Measurements from ENCODE around the gene NAALADL1.

Gene NAALADL1, protein sequence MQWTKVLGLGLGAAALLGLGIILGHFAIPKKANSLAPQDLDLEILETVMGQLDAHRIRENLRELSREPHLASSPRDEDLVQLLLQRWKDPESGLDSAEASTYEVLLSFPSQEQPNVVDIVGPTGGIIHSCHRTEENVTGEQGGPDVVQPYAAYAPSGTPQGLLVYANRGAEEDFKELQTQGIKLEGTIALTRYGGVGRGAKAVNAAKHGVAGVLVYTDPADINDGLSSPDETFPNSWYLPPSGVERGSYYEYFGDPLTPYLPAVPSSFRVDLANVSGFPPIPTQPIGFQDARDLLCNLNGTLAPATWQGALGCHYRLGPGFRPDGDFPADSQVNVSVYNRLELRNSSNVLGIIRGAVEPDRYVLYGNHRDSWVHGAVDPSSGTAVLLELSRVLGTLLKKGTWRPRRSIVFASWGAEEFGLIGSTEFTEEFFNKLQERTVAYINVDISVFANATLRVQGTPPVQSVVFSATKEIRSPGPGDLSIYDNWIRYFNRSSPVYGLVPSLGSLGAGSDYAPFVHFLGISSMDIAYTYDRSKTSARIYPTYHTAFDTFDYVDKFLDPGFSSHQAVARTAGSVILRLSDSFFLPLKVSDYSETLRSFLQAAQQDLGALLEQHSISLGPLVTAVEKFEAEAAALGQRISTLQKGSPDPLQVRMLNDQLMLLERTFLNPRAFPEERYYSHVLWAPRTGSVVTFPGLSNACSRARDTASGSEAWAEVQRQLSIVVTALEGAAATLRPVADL

DNA sequence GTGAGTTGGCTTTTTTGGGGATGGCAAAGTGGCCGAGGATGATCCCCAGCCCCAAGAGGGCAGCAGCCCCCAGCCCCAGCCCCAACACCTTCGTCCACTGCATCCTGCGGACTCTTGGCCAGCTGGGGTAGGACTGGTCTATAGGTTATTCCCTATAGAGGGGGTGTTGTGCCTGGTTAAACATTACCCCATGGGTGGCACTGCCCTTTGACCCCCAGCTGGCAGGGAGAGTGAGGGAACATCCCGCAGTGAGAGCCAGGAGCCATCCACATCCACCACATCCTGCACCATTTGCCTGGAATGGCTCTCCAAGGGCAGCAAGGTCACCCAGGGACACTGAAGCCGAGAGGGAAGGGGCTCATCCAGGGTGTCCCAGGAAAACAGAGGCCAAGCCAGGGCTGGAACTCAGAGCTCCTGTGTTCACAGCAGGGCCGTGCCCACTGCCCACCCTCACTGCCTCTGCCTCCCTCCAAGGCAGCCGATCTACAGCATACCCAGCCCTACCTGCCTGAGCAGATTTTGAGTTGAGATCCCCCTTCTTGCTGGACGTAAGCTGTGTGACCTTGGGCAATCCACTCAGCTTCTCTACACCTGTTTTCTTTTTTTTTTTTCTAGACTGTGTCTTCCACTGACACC, at the start of gene NAALADL1:
TSS of gene NAALADL1 (minus strand) at position 135 of the 636 bp plus-strand sequence. CDS start at position 103, 32 bp downstream.
- H3K4me3 ChIP-seq (ENCODE audit: low read length): peak within 1 kb of the TSS; percentile 8

DNA sequence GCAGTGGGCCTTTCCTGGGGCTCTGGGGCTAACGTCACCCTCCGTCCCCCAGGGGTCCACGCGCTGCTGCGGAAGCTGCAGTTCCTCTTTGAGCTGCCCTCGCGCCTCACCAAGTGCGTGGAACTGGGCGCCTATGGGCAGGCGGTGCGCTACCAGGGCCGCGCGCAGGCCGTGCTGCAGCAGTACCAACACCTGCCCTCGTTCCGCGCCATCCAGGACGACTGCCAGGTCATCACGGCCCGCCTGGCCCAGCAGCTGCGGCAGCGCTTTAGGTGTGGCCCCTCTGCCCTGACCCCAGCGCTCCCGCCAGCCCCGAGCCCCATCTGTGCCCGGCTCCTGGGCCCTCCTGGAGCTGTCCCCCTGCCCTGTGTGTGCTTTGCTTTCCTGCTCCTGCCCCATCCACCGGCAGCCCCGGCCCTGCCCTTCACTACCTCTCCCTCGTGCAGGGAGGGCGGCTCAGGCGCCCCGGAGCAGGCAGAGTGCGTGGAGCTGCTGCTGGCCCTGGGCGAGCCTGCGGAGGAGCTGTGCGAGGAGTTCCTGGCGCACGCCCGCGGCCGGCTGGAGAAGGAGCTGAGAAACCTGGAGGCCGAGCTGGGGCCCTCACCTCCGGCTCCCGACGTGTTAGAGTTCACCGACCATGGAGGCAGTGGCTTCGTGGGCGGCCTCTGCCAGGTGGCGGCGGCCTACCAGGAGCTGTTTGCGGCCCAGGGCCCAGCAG, 49.6 kb upstream of the NAALADL1 start:
- H3K27ac ChIP-seq (ENCODE audit: low read depth, low read length): no peak overlapping the region
- no peaks in the 10 kb centered on the region for H3K27me3 ChIP-seq (ENCODE audit: control insufficient read depth, insufficient read depth, low read length)
- H3K4me1 ChIP-seq (ENCODE audit: control insufficient read depth, insufficient read depth, low read length): peaks cover 10% of the 10 kb centered on the region
- no peak overlapping the region for H3K4me3 ChIP-seq (ENCODE audit: low read length)
- H3K36me3 ChIP-seq (ENCODE audit: control insufficient read depth, insufficient read depth, low read length): peaks cover 10% of the 10 kb centered on the region
- H3K9ac ChIP-seq (ENCODE audit: low read length): no peak overlapping the region

More for the DNA sequence above, at the start of gene NAALADL1:
- no peak within 1 kb of the TSS for H3K27ac ChIP-seq (ENCODE audit: low read depth, low read length)
- H3K27me3 ChIP-seq (ENCODE audit: control insufficient read depth, insufficient read depth, low read length): no peaks in the 10 kb centered on the region
- no peaks in the 10 kb centered on the region for H3K36me3 ChIP-seq (ENCODE audit: control insufficient read depth, insufficient read depth, low read length)
- H3K4me1 ChIP-seq (ENCODE audit: control insufficient read depth, insufficient read depth, low read length): no peaks in the 10 kb centered on the region
- H3K9ac ChIP-seq (ENCODE audit: low read length): no peak within 1 kb of the TSS

DNA sequence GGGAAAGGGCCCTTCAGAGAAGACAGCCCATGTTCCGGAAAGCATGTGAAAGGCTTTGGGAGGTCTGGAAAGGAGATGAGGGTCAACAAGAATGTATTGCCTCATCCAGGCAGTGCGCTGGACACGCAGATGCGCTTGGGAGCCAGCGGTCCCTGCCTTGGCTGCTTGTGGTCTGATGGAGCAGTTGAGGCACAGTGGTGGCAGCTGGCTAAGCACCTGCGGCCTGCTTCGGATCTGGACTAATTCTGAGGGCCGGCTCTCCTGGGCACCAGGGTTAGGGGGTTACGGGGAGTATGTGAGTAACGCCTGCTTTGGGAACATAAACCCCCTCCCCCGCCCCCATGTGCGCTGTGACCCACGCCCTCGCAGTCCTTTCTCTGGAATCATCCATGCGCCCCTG, 48.7 kb upstream of the NAALADL1 start:
- Histone ChIP-seq H3K9ac (ENCODE audit: low read length) (no peak overlapping the region), H3K4me1 (ENCODE audit: control insufficient read depth, insufficient read depth, low read length) (peaks cover 8% of the 10 kb centered on the region), H3K4me3 (ENCODE audit: low read length) (no peak overlapping the region), H3K36me3 (ENCODE audit: control insufficient read depth, insufficient read depth, low read length) (peaks cover 10% of the 10 kb centered on the region), H3K27ac (ENCODE audit: low read depth, low read length) (no peak overlapping the region), H3K27me3 (ENCODE audit: control insufficient read depth, insufficient read depth, low read length) (no peaks in the 10 kb centered on the region)

DNA sequence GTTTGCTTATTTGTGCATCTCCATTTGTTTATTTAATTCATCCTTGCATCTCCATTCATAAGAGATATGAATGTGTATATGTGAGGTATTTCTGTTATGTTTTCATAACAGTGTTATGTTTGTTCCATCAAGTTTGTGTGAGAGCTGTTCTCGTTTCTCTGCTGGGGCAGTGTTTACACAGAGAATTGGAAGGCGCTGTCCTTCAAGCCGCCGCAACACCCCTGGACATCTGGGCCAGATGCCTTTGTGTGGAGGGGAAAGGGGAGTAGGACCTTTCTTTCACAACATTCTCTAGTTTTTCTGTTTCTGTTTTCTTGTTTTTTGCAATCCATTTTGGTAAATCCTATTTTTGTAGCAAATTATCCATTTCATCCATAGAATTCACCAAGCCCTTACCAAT, 46.3 kb upstream of the NAALADL1 start:
- Histone ChIP-seq H3K9ac (ENCODE audit: low read length) (no peak overlapping the region), H3K4me3 (ENCODE audit: low read length) (no peak overlapping the region), H3K36me3 (ENCODE audit: control insufficient read depth, insufficient read depth, low read length) (peaks cover 10% of the 10 kb centered on the region)

DNA sequence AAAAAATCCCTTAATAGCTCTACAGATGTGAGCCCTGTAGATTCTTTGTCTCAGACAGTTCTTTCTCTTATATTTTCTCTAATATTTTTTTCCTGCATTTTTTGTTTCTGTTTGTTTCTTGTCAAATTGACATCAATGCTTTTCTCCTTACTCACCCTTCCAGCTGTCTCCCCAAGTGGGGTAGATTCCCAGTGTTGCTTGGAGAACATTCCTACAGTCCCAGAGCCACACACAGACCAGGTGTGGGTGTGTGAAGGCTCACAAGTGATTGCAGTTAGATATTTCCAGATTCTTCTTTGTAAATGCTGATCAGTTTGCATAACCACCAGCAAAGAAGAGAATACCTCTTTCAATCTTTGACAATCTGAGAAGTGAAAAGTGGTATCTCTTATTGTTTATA, 45.1 kb upstream of the NAALADL1 start:
- Histone ChIP-seq H3K27ac (ENCODE audit: low read depth, low read length) (no peak overlapping the region), H3K36me3 (ENCODE audit: control insufficient read depth, insufficient read depth, low read length) (peaks cover 6% of the 10 kb centered on the region), H3K4me1 (ENCODE audit: control insufficient read depth, insufficient read depth, low read length) (no peaks in the 10 kb centered on the region), H3K4me3 (ENCODE audit: low read length) (no peak overlapping the region), H3K9ac (ENCODE audit: low read length) (no peak overlapping the region), H3K27me3 (ENCODE audit: control insufficient read depth, insufficient read depth, low read length) (no peaks in the 10 kb centered on the region)

More for the DNA sequence above, 46.3 kb upstream of the NAALADL1 start:
- no peaks in the 10 kb centered on the region for H3K4me1 ChIP-seq (ENCODE audit: control insufficient read depth, insufficient read depth, low read length)
- H3K27me3 ChIP-seq (ENCODE audit: control insufficient read depth, insufficient read depth, low read length): no peaks in the 10 kb centered on the region
- H3K27ac ChIP-seq (ENCODE audit: low read depth, low read length): no peak overlapping the region

DNA sequence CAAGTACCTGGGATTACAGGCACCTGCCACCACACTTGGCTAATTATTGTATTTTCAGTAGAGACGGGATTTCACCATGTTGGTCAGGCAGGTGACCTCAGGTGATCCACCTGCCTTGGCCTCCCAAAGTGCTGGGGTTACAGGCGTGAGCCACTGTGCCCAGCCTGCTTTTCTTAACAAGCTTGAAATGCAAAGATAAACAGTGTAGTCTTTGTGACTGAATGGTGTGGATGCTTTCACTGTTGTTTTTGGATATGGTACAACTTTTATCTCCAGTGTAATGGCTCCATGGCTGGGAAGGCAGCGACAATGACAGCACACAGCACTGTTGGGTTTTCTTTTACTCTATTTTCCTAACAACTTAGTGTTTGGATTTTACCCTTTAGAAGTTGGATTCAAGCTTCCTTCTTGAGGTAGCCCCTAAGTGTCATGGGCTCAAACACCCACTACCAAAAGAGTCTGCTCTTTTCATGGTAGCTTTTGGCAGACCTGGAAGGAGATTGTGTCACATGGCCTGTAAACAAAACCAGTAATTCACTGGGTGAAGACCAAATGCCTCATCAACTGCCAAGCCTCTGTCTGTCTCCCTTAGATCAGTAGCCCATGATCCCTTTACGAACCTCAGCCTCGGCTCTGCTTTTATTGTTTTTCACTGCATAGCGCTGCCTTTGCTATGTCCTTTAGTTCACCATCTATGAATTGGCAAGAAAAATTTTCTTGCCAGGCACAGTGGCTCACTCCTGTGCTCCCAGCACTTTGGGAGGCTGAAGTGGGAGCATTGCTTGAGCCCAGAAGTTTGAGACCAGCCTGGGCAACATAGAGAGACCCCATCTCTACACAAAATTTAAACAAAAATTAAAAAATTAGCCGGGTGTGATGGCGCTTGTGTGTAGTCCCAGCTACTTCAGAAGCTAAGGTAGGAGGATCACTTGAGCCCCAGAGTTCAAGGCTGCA, 44.1 kb upstream of the NAALADL1 start:
- Histone ChIP-seq H3K4me3 (ENCODE audit: low read length) (no peak overlapping the region), H3K9ac (ENCODE audit: low read length) (no peak overlapping the region), H3K36me3 (ENCODE audit: control insufficient read depth, insufficient read depth, low read length) (peaks cover 6% of the 10 kb centered on the region), H3K27me3 (ENCODE audit: control insufficient read depth, insufficient read depth, low read length) (no peaks in the 10 kb centered on the region), H3K27ac (ENCODE audit: low read depth, low read length) (no peak overlapping the region), H3K4me1 (ENCODE audit: control insufficient read depth, insufficient read depth, low read length) (no peaks in the 10 kb centered on the region)

DNA sequence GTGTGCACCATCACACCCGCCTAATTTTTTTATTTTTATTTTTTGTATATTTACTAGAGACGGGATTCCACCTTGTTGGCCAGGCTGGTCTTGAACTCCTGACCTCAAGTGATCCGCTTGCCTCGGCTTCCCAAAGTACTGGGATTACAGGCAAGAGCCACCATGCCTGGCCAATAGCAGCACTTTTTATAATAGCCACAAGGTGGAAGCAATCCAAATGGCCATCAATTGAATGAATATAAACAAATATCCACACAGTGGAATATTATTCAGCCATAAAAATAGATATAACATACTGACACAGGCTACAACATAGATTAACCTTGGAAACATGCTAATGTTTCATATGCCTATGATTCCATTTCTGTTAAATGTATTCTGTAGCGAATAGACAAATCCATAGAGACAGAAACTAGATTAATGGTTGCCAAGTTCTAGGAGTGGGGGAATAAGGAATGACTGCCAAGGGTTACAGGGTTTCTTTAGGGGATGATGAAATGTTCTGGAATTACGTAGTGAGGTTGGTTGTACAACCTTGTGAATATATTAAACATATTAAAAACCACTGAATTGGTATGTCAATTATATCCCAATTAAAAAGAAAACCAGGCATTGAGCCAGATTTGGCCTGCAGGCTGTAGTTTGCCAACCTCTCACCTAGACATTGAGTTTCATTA, 42.5 kb upstream of the NAALADL1 start:
- Histone ChIP-seq H3K4me1 (ENCODE audit: control insufficient read depth, insufficient read depth, low read length) (peaks cover 8% of the 10 kb centered on the region), H3K9ac (ENCODE audit: low read length) (no peak overlapping the region), H3K27me3 (ENCODE audit: control insufficient read depth, insufficient read depth, low read length) (no peaks in the 10 kb centered on the region), H3K27ac (ENCODE audit: low read depth, low read length) (no peak overlapping the region), H3K4me3 (ENCODE audit: low read length) (no peak overlapping the region), H3K36me3 (ENCODE audit: control insufficient read depth, insufficient read depth, low read length) (peaks cover 6% of the 10 kb centered on the region)

DNA sequence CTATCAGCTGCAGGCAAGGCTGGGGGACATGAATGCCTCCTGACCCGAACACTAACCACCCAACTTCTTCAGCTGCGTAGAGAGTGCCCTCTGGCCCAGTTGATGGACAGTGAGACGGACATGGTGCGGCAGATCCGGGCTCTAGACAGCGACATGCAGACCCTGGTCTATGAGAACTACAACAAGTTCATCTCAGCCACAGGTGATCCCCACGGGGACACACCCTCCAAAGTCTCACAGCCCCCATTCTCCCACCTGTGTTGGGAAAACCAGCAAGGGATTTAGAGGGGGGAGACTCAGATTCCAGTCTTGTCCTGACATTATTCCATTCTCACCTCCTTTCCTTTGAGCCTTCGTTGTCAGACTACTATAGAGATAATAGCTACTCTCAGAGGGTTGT, 38.6 kb upstream of the NAALADL1 start:
- Histone ChIP-seq H3K4me3 (ENCODE audit: low read length) (peak overlapping the region; percentile 40), H3K36me3 (ENCODE audit: control insufficient read depth, insufficient read depth, low read length) (no peaks in the 10 kb centered on the region), H3K27me3 (ENCODE audit: control insufficient read depth, insufficient read depth, low read length) (no peaks in the 10 kb centered on the region), H3K9ac (ENCODE audit: low read length) (peak overlapping the region; percentile 26), H3K27ac (ENCODE audit: low read depth, low read length) (peak overlapping the region; percentile 76), H3K4me1 (ENCODE audit: control insufficient read depth, insufficient read depth, low read length) (peaks cover 10% of the 10 kb centered on the region)

DNA sequence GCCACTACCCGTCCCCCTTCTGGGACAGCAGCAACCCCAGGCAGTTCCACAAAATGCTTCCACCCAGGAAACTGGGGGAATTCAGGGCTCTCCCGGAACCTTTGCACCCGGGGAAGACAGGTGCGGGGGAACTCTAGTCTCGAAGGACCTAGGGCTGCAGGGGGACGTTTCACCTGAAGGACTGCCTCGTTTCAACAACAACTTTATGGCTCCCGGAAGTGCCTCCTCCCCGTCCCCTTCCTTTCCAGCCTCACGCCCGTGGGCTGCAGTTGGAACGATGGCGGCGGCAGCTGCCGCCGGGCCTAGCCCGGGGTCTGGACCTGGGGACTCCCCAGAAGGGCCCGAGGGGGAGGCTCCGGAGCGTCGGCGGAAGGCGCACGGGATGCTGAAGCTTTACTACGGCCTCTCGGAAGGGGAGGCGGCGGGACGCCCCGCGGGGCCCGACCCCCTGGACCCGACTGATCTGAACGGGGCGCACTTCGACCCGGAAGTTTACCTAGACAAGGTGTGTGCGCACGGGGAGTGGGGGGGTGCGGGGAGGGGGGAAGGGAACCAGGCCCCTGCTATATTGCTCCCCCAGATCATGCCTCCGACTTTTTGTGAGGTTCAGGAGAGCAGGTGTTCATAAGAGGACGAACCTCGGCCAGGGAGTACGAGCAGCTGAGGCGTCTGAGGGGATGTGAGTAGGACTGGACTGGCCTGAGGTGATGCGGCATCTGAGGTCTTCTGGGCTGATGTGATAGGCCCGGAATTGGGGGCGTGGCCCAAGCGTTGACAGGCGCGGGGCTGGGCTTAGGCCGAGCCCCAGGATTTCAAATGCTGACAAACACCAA, 37.8 kb upstream of the NAALADL1 start, which contains the start of gene VPS51:
TSS of gene VPS51 (plus strand) at position 241 of the 833 bp plus-strand sequence. CDS start at position 278, 37 bp downstream.
- H3K4me1 ChIP-seq (ENCODE audit: control insufficient read depth, insufficient read depth, low read length): peaks cover 10% of the 10 kb centered on the region
- peak within 1 kb of the TSS; percentile 76 for H3K27ac ChIP-seq (ENCODE audit: low read depth, low read length)
- H3K27me3 ChIP-seq (ENCODE audit: control insufficient read depth, insufficient read depth, low read length): no peaks in the 10 kb centered on the region
- H3K4me3 ChIP-seq (ENCODE audit: low read length): peak within 1 kb of the TSS; percentile 66
- peak within 1 kb of the TSS; percentile 32 for H3K9ac ChIP-seq (ENCODE audit: low read length)
- H3K36me3 ChIP-seq (ENCODE audit: control insufficient read depth, insufficient read depth, low read length): no peaks in the 10 kb centered on the region

DNA sequence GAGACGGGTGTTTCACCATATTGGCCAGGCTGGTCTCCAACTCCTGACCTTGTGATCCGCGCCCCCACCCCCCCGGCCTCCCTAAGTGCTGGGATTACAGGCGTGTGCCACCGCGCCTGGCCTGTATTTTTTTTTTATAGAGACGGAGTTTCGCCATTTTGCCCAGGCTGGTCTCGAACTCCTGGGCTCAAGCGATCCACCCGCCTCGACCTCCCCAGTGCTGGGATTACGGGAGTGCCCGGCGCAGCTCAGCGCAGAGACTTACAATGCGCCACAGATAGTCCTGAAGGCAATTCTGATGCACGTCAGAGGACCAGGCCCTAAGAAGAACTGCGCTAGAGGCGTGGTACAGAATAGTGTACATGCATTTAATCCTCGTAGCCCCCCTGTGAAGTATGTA, 37.1 kb upstream of the NAALADL1 start:
- Histone ChIP-seq H3K9ac (ENCODE audit: low read length) (no peak overlapping the region), H3K4me1 (ENCODE audit: control insufficient read depth, insufficient read depth, low read length) (peaks cover 10% of the 10 kb centered on the region), H3K36me3 (ENCODE audit: control insufficient read depth, insufficient read depth, low read length) (no peaks in the 10 kb centered on the region), H3K4me3 (ENCODE audit: low read length) (peak overlapping the region; percentile 66), H3K27me3 (ENCODE audit: control insufficient read depth, insufficient read depth, low read length) (no peaks in the 10 kb centered on the region), H3K27ac (ENCODE audit: low read depth, low read length) (peak overlapping the region; percentile 76)

Measured in rectal smooth muscle tissue (tissue), 1 donor.